Endothelial cell of umbilical vein (primary cell): Measurements from ENCODE around the gene SSR1. TPM values are rescaled to one million over a fixed set of nuclear protein-coding genes. Genes with fewer than 3 reads are reported as not detected.

Experiments
- BruUV-seq: library from RNA; stranded (reverse); fragments of 400-500 nt; replicated peaks from 2 replicates; lab custom pipeline; 2021; lab: Mats Ljungman, UMichigan
- CTCF ChIA-PET: fragments of 300-600, 350-600 bp; sonication (Branson Sonifier 250); formaldehyde crosslinking; loops from one replicate; lab custom pipeline; 2021; ENCODE audit warnings: antibody characterized with exemption, inconsistent platforms; lab: Charles Lee
- POLR2A ChIA-PET: fragments of 300-600, 350-600 bp; sonication (Branson Sonifier 250); formaldehyde crosslinking; loops from one replicate; lab custom pipeline; 2021; ENCODE audit warnings: antibody characterized with exemption, inconsistent platforms; lab: Charles Lee
- DNase-seq: peaks from one replicate; pipeline ENCODE4 v3.0.0-alpha.2; 2011; ENCODE audit warnings: low read depth, low spot score
- FAIRE-seq: peaks from 2 replicates; lab custom pipeline; 2011; peaks lifted over from hg19 to GRCh38; lab: Jason Lieb, UNC
- H2AFZ ChIP-seq: 2 replicates; pipeline ENCODE4 v1.6.0; 2012; ENCODE audit warnings: low read depth, low read length, control low read depth, inconsistent platforms
- H3K27ac ChIP-seq: 2 replicates; pipeline ENCODE4 v1.5.1; 2011; ENCODE audit warnings: low read depth, mild to moderate bottlenecking, control low read depth, low read length, moderate library complexity; ENCODE audit not compliant: insufficient read depth
- H3K27me3 ChIP-seq, 2 experiments: 2 replicates each; pipeline versions ENCODE4 v1.6.0 to v1.6.1; 2011; ENCODE audit warnings: low read length in 2 of 2, mixed read lengths in 1 of 2; ENCODE audit not compliant: control insufficient read depth in 2 of 2, insufficient read depth in 2 of 2
- H3K36me3 ChIP-seq, 2 experiments: 2 replicates in 1 of 2; 3 replicates in 1 of 2; pipeline ENCODE4 v1.5.1; 2011; ENCODE audit warnings: low read length in 2 of 2, mild to moderate bottlenecking in 1 of 2, moderate library complexity in 1 of 2; ENCODE audit not compliant: control insufficient read depth in 2 of 2, insufficient read depth in 2 of 2; ENCODE audit errors: extremely low read depth in 1 of 2
- H3K4me1 ChIP-seq: 3 replicates; pipeline ENCODE4 v1.5.1; 2011; ENCODE audit warnings: mild to moderate bottlenecking, low read length; ENCODE audit not compliant: control insufficient read depth, insufficient read depth; ENCODE audit errors: extremely low read depth
- H3K4me2 ChIP-seq: 2 replicates; pipeline ENCODE4 v1.6.1; 2011; ENCODE audit warnings: low read length, control low read depth, mixed read lengths; ENCODE audit not compliant: insufficient read depth
- H3K4me3 ChIP-seq, 3 experiments: fragments of 200-600 bp in 1 of 3; sonication (generic), shearing (Covaris generic) in 1 of 3; replicated peaks in 1 of 3; 2 replicates each; pipeline ENCODE4 v1.5.1; 2011 to 2016; ENCODE audit warnings: control low read depth in 3 of 3, low read length in 3 of 3, mild to moderate bottlenecking in 2 of 3, inconsistent platforms in 1 of 3, low read depth in 1 of 3, moderate library complexity in 1 of 3; ENCODE audit not compliant: insufficient read depth in 1 of 3
- H3K79me2 ChIP-seq: 2 replicates; pipeline ENCODE4 v1.6.0; 2012; ENCODE audit warnings: low read length, inconsistent platforms; ENCODE audit not compliant: control insufficient read depth, insufficient read depth
- H3K9ac ChIP-seq: replicated peaks from 2 replicates; pipeline ENCODE3; 2011; ENCODE audit warnings: low read length, control low read depth; ENCODE audit not compliant: insufficient read depth; ENCODE audit errors: extremely low read depth
- H3K9me1 ChIP-seq: replicated peaks from 3 replicates; pipeline ENCODE4 v1.6.0; 2011; ENCODE audit warnings: mild to moderate bottlenecking, low read length; ENCODE audit not compliant: control insufficient read depth, insufficient read depth; ENCODE audit errors: extremely low read depth
- H3K9me3 ChIP-seq: replicated peaks from 2 replicates; pipeline ENCODE4 v1.5.1; 2012; ENCODE audit warnings: low read length, inconsistent platforms; ENCODE audit not compliant: control insufficient read depth, insufficient read depth
- H4K20me1 ChIP-seq: replicated peaks from 2 replicates; pipeline ENCODE3; 2011; ENCODE audit warnings: mild to moderate bottlenecking, low read length; ENCODE audit not compliant: control insufficient read depth, insufficient read depth; ENCODE audit errors: extremely low read depth
- EZH2 ChIP-seq: IDR thresholded peaks from 2 replicates; pipeline ENCODE4 v1.6.1; 2012; ENCODE audit warnings: borderline replicate concordance, low read depth, mild to moderate bottlenecking, moderate library complexity, low read length, inconsistent platforms; ENCODE audit not compliant: severe bottlenecking
- FOS ChIP-seq: IDR thresholded peaks from 2 replicates; pipeline ENCODE4 v1.6.1; 2011; ENCODE audit warnings: mild to moderate bottlenecking, low read length, moderate library complexity, borderline replicate concordance; ENCODE audit not compliant: insufficient read depth
- GATA2 ChIP-seq: IDR thresholded peaks from 2 replicates; pipeline ENCODE4 v1.7.0; 2011; ENCODE audit warnings: low read depth, mild to moderate bottlenecking, moderate library complexity, mixed read lengths, low read length; ENCODE audit not compliant: insufficient read length, insufficient read depth
- JUN ChIP-seq: IDR thresholded peaks from 2 replicates; pipeline ENCODE4 v1.6.1; 2011; ENCODE audit warnings: borderline replicate concordance, low read depth; ENCODE audit not compliant: insufficient read length, insufficient read depth
- MYC ChIP-seq: IDR thresholded peaks from one replicate; pipeline ENCODE4 v1.6.1; 2011; ENCODE audit warnings: mild to moderate bottlenecking, low read depth, low read length
- POLR2A ChIP-seq: IDR thresholded peaks from 2 replicates; pipeline ENCODE4 v1.6.1; 2012; ENCODE audit warnings: low read depth, mild to moderate bottlenecking, control low read depth, low read length
- POLR2AphosphoS5 ChIP-seq: IDR thresholded peaks from 2 replicates; pipeline ENCODE4 v1.6.1; 2012; ENCODE audit warnings: low read depth, mild to moderate bottlenecking, control low read depth, low read length, moderate library complexity; ENCODE audit not compliant: insufficient read depth
- dilution Hi-C: fragments of 300-500 bp; cut with MboI; formaldehyde crosslinking; loops from one replicate; pipeline ENCODE4 v1.15.0; 2019; ENCODE audit warnings: low sequenced_read_pairs; ENCODE audit not compliant: extremely low pct_ligation_motif_present
- intact Hi-C: fragments of 100-400 bp; cut with micrococcal nuclease; formaldehyde crosslinking; loops from one replicate; pipeline ENCODE4 v1.10.0; 2022
- polyA plus RNA-seq, 4 experiments: library from polyadenylated mRNA; depleted of rRNA in 3 of 4; stranded (reverse) in 3 of 4; unstranded in 1 of 4; fragments of >200 nt; gene quantifications; 2 replicates each; pipeline versions ENCODE4 v1.2.1 to v1.2.3, GENCODE V29; 2011 to 2012; ENCODE audit warnings: missing spikeins in 1 of 4
- total RNA-seq: library from RNA; stranded (reverse); gene quantifications from 2 replicates; pipeline ENCODE4 v1.2.3, GENCODE V29; 2021
- TF ChIP-seq, protein P1 (sequence below), 2 donors: IDR thresholded peaks; 1 replicate in 1 of 2; 2 replicates in 1 of 2; pipeline ENCODE4 v1.5.1; 2011; ENCODE audit warnings: low read length in 2 of 2, mild to moderate bottlenecking in 2 of 2, moderate library complexity in 2 of 2, control low read depth in 1 of 2, inconsistent platforms in 1 of 2, low read depth in 1 of 2; ENCODE audit not compliant: insufficient read depth in 1 of 2; ENCODE audit errors: extremely low read depth in 1 of 2
- TF ChIP-seq, protein P2 (sequence below): IDR thresholded peaks from 2 replicates; pipeline ENCODE4 v1.6.1; 2011; ENCODE audit not compliant: insufficient read depth, insufficient read length

Gene SSR1
- total and polyA plus RNA-seq, 2 donors (not counting 3 experiments of a cell fraction or from before 2014, with no cell fraction given): 70.7 to 187 TPM

DNA sequence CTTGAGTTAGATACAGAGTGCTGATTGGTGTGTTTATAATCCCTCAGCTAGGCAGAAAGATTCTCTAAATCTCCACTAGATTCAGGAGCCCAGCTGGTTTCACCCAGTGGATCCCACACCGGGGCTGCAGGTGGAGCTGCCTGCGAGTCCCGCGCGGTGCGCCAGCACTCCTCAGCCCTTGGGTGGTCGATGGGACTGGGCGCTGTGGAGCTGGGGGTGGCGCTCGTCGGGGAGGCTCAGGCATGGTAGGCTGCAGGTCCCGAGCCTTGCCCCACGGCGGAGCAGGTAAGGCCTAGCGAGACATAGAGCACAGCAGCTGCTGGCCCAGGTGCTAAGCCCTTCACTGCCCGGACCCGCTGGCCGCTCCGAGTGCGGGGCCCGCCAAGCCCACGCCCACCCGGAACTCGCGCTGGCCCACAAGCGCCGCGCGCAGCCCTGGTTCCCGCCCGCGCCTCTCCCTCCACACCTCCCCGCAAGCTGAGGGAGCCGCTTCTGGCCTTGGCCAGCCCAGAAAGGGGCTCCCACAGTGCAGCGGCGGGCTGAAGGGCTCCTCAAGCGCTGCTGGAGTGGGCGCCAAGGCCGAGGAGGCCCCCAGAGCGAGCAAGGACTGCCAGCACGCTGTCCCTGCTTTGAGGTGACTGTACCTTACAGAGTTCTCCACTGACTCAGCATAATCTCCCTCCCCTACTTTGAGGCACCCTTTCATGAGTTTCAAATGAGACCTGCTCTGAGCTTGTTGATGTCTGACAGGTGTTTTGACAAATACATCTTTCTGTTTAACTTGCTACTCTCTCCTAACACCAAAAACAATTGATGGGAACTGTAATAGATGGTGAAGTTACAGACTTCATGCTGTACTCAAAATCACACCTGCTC, 3.9 kb upstream of the SSR1 start:
- intact Hi-C loops (no loop called here), dilution Hi-C loops (no loop called here)
- H2AFZ ChIP-seq: no peak overlapping the region
- CTCF ChIA-PET: interaction anchor here (0.9 to 1.4 kb wide), 4 partner anchors 8 to 73 kb away, joined by 3 to 4 read pairs (median 4); partner anchors contain the start of genes CAGE1 and RIOK1
- no peak for DNase-seq
- BruUV-seq: no TSS peak
- POLR2A ChIA-PET: no interaction called here
- no peaks in the 10 kb centered on the region for H4K20me1 ChIP-seq
- peaks cover 11% of the 10 kb centered on the region for H3K79me2 ChIP-seq
- H3K4me1 ChIP-seq: peaks cover 4% of the 10 kb centered on the region
- no peak overlapping the region for H3K9ac ChIP-seq
- FAIRE-seq: no peak
- H3K27ac ChIP-seq: no peak overlapping the region
- H3K27me3 ChIP-seq: peaks cover 0 to 2% of the 10 kb centered on the region in 2 experiments
- no peaks in the 10 kb centered on the region for H3K36me3 ChIP-seq
- TF ChIP-seq POLR2AphosphoS5 (no peak), POLR2A (no peak), MYC (no peak), JUN (no peak), EZH2 (no peak), FOS (no peak), GATA2 (no peak)
- TF ChIP-seq, protein P1, sequence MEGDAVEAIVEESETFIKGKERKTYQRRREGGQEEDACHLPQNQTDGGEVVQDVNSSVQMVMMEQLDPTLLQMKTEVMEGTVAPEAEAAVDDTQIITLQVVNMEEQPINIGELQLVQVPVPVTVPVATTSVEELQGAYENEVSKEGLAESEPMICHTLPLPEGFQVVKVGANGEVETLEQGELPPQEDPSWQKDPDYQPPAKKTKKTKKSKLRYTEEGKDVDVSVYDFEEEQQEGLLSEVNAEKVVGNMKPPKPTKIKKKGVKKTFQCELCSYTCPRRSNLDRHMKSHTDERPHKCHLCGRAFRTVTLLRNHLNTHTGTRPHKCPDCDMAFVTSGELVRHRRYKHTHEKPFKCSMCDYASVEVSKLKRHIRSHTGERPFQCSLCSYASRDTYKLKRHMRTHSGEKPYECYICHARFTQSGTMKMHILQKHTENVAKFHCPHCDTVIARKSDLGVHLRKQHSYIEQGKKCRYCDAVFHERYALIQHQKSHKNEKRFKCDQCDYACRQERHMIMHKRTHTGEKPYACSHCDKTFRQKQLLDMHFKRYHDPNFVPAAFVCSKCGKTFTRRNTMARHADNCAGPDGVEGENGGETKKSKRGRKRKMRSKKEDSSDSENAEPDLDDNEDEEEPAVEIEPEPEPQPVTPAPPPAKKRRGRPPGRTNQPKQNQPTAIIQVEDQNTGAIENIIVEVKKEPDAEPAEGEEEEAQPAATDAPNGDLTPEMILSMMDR (IDR thresholded peaks at IDR 0.05; ENCODE audit: extremely low read depth in 1 of 2, insufficient read depth in 1 of 2, low read depth in 1 of 2, low read length in 2 of 2): no peak
- TF ChIP-seq, protein P2, sequence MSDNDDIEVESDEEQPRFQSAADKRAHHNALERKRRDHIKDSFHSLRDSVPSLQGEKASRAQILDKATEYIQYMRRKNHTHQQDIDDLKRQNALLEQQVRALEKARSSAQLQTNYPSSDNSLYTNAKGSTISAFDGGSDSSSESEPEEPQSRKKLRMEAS: no peak
- no peak overlapping the region for H3K4me3 ChIP-seq
- H3K4me2 ChIP-seq: no peak overlapping the region
- H3K9me1 ChIP-seq: no peaks in the 10 kb centered on the region
- no peaks in the 10 kb centered on the region for H3K9me3 ChIP-seq
